Gastrocnemius medialis (tissue), 4 donors: ENCODE measurements around the gene HSDL2. TPM values are rescaled to one million over a fixed set of nuclear protein-coding genes. Genes with fewer than 3 reads are reported as not detected.

Source experiments
- ATAC-seq, 2 donors: fragments of 150-250 bp; one replicate each; pipeline ENCODE4 v1.9.1; 2016
- DNase-seq, 2 donors: peaks; one replicate each; pipeline ENCODE4 v3.0.0-alpha.2; 2019
- H3K27ac ChIP-seq, 4 donors: fragments of 200-600 bp; sonication (generic); 1 replicate in 1 of 4; 2 replicates in 3 of 4; pipeline ENCODE4 v1.5.1; 2016 to 2018; ENCODE audit warnings: mild to moderate bottlenecking in 2 of 4, moderate library complexity in 1 of 4
- H3K27me3 ChIP-seq, 3 donors: fragments of 200-600 bp; sonication (generic) in 2 of 3; 1 replicate in 1 of 3; 2 replicates in 2 of 3; pipeline versions ENCODE4 v1.5.1 to v1.6.0; 2016 to 2019; ENCODE audit warnings: mild to moderate bottlenecking in 1 of 3, moderate library complexity in 1 of 3
- H3K36me3 ChIP-seq, 2 donors: fragments of 200-600 bp; sonication (generic) in 1 of 2; one replicate each; pipeline ENCODE4 v1.5.1; 2017 to 2018
- H3K4me1 ChIP-seq, 2 donors: fragments of 200-600 bp; sonication (generic) in 1 of 2; one replicate each; pipeline ENCODE4 v1.5.1; 2016 to 2017; ENCODE audit warnings: mild to moderate bottlenecking in 2 of 2
- H3K4me3 ChIP-seq, 4 donors: fragments of 200-600 bp; sonication (generic) in 3 of 4; 1 replicate in 1 of 4; 2 replicates in 3 of 4; pipeline ENCODE4 v1.5.1; 2016 to 2019; ENCODE audit warnings: mild to moderate bottlenecking in 2 of 4
- H3K9me3 ChIP-seq, 3 donors: fragments of 200-600 bp; sonication (generic) in 2 of 3; 1 replicate in 1 of 3; 2 replicates in 2 of 3; pipeline ENCODE4 v1.5.1; 2016 to 2019
- CTCF ChIP-seq, 5 experiments: fragments of 450-650 bp in 3 of 5; fragments of 200-600 bp in 2 of 5; sonication (generic) in 2 of 5; IDR thresholded peaks in 4 of 5; conservative IDR thresholded peaks in 1 of 5; 1 replicate in 4 of 5; 2 replicates in 1 of 5; pipeline ENCODE4 v1.5.1; 2016 to 2019; ENCODE audit warnings: antibody characterized with exemption in 5 of 5, mild to moderate bottlenecking in 3 of 5, moderate library complexity in 3 of 5
- POLR2A ChIP-seq, 2 donors: fragments of 450-650 bp; IDR thresholded peaks; one replicate each; pipeline ENCODE4 v1.6.1; 2017; ENCODE audit warnings: antibody characterized with exemption in 2 of 2, mild to moderate bottlenecking in 2 of 2, moderate library complexity in 2 of 2
- in situ Hi-C, 4 donors: fragments of 200-750 bp; cut with MboI; loops; one replicate each; pipeline versions ENCODE4 v1.15.0 to v1.8.0; 2017; ENCODE audit warnings: low sequenced_read_pairs in 4 of 4
- intact Hi-C: fragments of 100-400 bp; cut with DNase I; formaldehyde crosslinking; loops from one replicate; pipeline ENCODE4 v1.15.1; 2023; ENCODE audit warnings: low total_unique reads
- total RNA-seq, 4 donors: library from RNA; depleted of rRNA; stranded (reverse); fragments of >200 nt; gene quantifications; one replicate each; pipeline versions ENCODE4 v1.1.0 to v1.2.3, GENCODE V29; 2016

HSDL2 gene
- total RNA-seq, 4 donors from 2014 or later, result 68.9 to 106 (median 93.5) TPM

- Histone ChIP-seq H3K9me3 (no peaks in the 10 kb centered on the region), H3K27ac (no peak overlapping the region), H3K4me3 (no peak overlapping the region), H3K4me1 (no peaks in the 10 kb centered on the region), H3K36me3 (peaks cover 0 to 43% of the 10 kb centered on the region in 2 donors), H3K27me3 (no peaks in the 10 kb centered on the region)
- intact Hi-C loops, result no loop called here
- TF ChIP-seq POLR2A (IDR thresholded peaks at IDR 0.05), result no peak
- TF ChIP-seq CTCF (IDR thresholded peaks at IDR 0.05 in 4 of 5, conservative IDR thresholded peaks at IDR 0.05 in 1 of 5), result no peak
- no peak for ATAC-seq
- in situ Hi-C loops, result no loop called here
- no peak for DNase-seq
Observed at GRCh38 chr9:112472996-112473395, 93.1 kb downstream of the HSDL2 start.

- ATAC-seq (no peak), DNase-seq (no peak)
- H3K36me3 ChIP-seq, result peaks cover 0 to 42% of the 10 kb centered on the region in 2 donors
- in situ Hi-C loops (no loop called here), intact Hi-C loops (no loop called here)
- H3K9me3 ChIP-seq, result no peaks in the 10 kb centered on the region
- no peak overlapping the region for H3K27ac ChIP-seq
- no peak for TF ChIP-seq POLR2A (IDR thresholded peaks at IDR 0.05)
- no peak overlapping the region for H3K4me3 ChIP-seq
- H3K4me1 ChIP-seq, result no peaks in the 10 kb centered on the region
- H3K27me3 ChIP-seq, result no peaks in the 10 kb centered on the region
Observed at GRCh38 chr9:112473986-112474385, 94.1 kb downstream of the HSDL2 start.

- H3K36me3 ChIP-seq, result peaks cover 0 to 42% of the 10 kb centered on the region in 2 donors
- no peaks in the 10 kb centered on the region for H3K9me3 ChIP-seq
- TF ChIP-seq POLR2A (IDR thresholded peaks at IDR 0.05), result no peak
- no peak for TF ChIP-seq CTCF (IDR thresholded peaks at IDR 0.05 in 4 of 5, conservative IDR thresholded peaks at IDR 0.05 in 1 of 5)
- H3K4me3 ChIP-seq, result no peak overlapping the region
- no peaks in the 10 kb centered on the region for H3K4me1 ChIP-seq
- no peak overlapping the region for H3K27ac ChIP-seq
- DNase-seq (no peak), ATAC-seq (no peak)
- H3K27me3 ChIP-seq, result no peaks in the 10 kb centered on the region
- in situ Hi-C loops, result no loop called here
- intact Hi-C loops, result no loop called here
Observed at GRCh38 chr9:112475318-112475717, 95.4 kb downstream of the HSDL2 start.

- intact Hi-C loops (no loop called here), in situ Hi-C loops (no loop called here)
- Histone ChIP-seq H3K4me3 (no peak overlapping the region), H3K36me3 (peaks cover 0 to 26% of the 10 kb centered on the region in 2 donors), H3K27me3 (no peaks in the 10 kb centered on the region), H3K4me1 (no peaks in the 10 kb centered on the region), H3K9me3 (no peaks in the 10 kb centered on the region), H3K27ac (no peak overlapping the region)
- DNase-seq (no peak), ATAC-seq (no peak)
- no peak for TF ChIP-seq CTCF (IDR thresholded peaks at IDR 0.05 in 4 of 5, conservative IDR thresholded peaks at IDR 0.05 in 1 of 5)
- TF ChIP-seq POLR2A (IDR thresholded peaks at IDR 0.05), result no peak
Observed at GRCh38 chr9:112477330-112477729, 97.4 kb downstream of the HSDL2 start.

GRCh38 chr9:112479221-112479620 lies 99.3 kb downstream of the HSDL2 start:
- no peak overlapping the region for H3K4me3 ChIP-seq
- ATAC-seq (peak; percentile 82 to 90), DNase-seq (no peak)
- H3K36me3 ChIP-seq, result peaks cover 0 to 16% of the 10 kb centered on the region in 2 donors
- in situ Hi-C loops, result no loop called here
- intact Hi-C loops, result no loop called here
- H3K27me3 ChIP-seq, result no peaks in the 10 kb centered on the region
- H3K9me3 ChIP-seq, result no peaks in the 10 kb centered on the region
- H3K4me1 ChIP-seq, result no peaks in the 10 kb centered on the region
- peak overlapping the region in 1 of 4 donors; percentile 31 for H3K27ac ChIP-seq
- TF ChIP-seq POLR2A (IDR thresholded peaks at IDR 0.05), result no peak
- no peak for TF ChIP-seq CTCF (IDR thresholded peaks at IDR 0.05 in 4 of 5, conservative IDR thresholded peaks at IDR 0.05 in 1 of 5)
